Kasumi-1 (cell line): ENCODE results near the gene DUSP28.

Source experiments
- DNase-seq, 2 experiments: peaks; one replicate each; lab custom pipeline; 2025; lab: John Stamatoyannopoulos, UW

The DUSP28 gene

GRCh38 chr2:240585681-240586197, 25.6 kb downstream of the DUSP28 start:
- DNase-seq = no peak

DNA sequence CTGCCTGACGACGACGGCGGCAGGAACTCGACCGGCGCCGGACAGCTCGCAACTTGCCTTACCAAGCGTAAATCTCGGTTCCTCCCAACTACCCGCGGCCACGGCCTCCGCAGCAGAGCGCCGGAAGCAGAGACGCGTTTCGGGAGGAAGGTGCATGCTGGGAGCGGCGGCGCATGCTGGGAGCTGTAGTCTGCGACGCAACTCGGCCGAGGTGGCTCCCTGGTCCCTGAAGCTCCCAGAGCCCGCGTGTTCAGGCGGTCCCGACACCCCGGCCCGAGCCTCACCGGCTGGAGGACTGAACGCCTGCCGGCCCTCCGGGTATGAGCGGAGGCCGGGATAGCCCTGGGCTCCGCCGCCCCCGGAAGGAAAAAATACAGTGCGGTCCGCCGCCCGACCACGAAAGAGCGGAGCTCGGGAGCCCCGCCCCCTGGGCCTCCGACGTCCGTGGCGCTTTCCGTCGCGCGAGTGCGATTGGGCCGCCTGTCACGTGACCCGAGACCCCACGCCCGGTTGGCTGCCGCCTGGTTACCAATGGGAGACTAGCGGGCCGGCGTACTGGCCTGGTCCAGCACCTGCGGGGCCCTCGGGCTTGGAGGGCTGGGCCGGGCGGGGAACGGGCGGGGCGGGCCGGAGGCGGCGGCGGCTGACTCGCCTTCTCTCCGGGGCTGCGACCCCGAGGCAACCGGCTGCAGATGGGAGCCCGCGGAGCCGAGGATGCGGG, 26.2 kb downstream of the DUSP28 start, which contains the start of gene CAPN10:
CAPN10 (plus strand) TSS at position 537 of the 721 bp plus-strand sequence; CDS start at position 715, 178 bp downstream.
- peak; percentile 68 to 75 for DNase-seq

GRCh38 chr2:240586919-240587800, 27.0 kb downstream of the DUSP28 start:
- peak in 1 of 2 experiments; percentile 1 for DNase-seq

- no peak for DNase-seq
Measured at GRCh38 chr2:240588006-240588655, 28.0 kb downstream of the DUSP28 start.

GRCh38 chr2:240588669-240589068, 28.5 kb downstream of the DUSP28 start:
- DNase-seq = no peak

- no peak for DNase-seq
Measured at GRCh38 chr2:240589375-240589774, 29.2 kb downstream of the DUSP28 start.

GRCh38 chr2:240589850-240590525, 29.8 kb downstream of the DUSP28 start:
- DNase-seq = no peak

- DNase-seq = no peak
Measured at GRCh38 chr2:240590681-240591111, 30.5 kb downstream of the DUSP28 start.

DNA sequence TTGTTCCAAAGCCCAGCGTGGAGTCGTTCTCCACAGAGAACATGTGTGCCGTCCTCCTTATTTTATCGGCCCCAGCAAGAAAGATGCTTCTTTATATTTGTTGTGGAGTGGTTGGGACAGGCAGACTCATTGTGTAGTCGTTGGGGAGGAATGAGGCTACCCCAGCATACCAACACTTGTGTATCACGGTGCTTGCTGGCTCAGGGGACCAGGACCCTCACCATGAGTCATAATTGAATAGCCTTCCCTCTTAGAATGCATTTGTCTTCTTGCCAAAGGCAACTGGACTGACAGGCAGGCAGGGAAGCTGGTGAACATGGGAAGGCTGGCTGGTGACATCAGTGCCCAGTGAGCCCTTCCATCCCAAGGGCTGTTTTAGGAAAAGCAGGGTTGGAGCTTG, 31.1 kb downstream of the DUSP28 start:
- DNase-seq = no peak

DNA sequence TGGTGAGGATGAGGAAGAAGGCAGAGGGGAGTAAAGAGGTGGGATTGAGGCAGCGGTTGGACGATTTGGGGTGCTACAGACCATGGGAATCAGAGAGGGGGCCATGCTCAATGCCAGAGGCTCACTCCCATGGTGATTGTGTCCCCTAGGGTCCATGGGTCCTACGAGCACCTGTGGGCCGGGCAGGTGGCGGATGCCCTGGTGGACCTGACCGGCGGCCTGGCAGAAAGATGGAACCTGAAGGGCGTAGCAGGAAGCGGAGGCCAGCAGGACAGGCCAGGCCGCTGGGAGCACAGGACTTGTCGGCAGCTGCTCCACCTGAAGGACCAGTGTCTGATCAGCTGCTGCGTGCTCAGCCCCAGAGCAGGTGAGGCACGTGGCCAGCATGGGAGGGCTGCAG, 31.6 kb downstream of the DUSP28 start:
- no peak for DNase-seq

DNA sequence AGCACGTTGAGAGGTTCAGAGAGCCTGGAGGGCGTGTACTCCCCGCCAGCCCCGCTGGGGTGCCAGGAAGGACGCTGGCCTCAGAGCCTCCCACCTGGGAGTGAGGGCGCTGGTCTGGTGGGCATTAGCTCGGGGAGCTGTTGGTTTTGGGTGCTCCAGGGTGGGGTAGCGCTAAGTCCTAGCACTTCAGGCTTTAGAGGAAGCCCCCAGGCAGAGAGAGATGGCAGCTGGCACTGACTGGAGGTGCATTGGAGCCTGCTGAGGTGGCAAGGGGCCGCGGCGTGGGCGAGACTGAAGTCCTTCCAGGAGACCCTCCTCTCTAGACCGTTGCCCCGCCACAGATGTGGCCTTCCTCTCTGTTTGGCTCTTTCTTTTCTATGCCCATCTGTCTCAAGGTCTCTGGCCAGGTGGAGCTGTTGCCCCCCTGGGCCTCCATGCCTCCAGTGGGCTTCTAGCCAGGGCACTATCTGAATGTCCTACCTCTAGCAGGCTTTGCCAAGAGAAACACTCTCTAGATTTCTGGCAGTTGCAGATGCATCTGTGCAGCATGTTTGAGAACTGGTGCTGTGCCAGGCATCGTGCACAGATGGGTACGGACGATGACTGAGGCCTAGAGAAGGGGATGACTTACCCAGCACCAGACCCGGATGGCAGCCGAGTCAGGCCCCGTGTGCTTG, 33.0 kb downstream of the DUSP28 start:
- no peak for DNase-seq

DNA sequence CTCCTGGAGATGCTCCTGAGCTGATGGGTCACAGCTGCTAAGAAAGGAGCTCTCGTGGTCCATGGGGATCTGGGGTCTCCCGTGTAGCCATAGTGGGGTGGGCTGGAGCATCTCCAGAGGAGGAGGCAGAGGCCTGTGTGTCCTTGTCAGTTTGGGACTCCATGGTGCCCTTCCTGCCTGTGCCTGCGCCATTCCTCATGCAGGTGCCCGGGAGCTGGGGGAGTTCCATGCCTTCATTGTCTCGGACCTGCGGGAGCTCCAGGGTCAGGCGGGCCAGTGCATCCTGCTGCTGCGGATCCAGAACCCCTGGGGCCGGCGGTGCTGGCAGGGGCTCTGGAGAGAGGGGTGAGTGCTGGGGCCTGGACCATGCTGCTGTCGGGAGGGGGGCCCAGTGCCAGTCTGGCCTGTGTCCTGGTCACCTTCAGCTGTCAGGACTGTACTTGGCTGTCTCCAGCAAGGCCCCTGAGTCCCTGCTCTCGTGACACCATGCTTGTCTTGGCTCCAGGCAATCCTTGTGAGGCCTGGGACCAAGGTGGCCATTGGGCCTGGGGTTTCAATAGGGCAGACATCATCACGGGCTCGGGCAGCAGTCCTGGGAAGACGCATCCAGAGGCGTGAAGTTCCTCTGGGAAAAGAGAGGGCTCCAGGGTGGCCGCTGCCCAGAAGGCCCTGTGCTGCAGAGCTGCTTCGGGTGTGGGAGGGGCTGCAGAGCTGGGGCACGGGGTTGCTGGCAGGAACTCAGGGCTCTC, 33.7 kb downstream of the DUSP28 start:
- no peak for DNase-seq

- no peak for DNase-seq
Measured at GRCh38 chr2:240594511-240595380, 34.6 kb downstream of the DUSP28 start.

DNA sequence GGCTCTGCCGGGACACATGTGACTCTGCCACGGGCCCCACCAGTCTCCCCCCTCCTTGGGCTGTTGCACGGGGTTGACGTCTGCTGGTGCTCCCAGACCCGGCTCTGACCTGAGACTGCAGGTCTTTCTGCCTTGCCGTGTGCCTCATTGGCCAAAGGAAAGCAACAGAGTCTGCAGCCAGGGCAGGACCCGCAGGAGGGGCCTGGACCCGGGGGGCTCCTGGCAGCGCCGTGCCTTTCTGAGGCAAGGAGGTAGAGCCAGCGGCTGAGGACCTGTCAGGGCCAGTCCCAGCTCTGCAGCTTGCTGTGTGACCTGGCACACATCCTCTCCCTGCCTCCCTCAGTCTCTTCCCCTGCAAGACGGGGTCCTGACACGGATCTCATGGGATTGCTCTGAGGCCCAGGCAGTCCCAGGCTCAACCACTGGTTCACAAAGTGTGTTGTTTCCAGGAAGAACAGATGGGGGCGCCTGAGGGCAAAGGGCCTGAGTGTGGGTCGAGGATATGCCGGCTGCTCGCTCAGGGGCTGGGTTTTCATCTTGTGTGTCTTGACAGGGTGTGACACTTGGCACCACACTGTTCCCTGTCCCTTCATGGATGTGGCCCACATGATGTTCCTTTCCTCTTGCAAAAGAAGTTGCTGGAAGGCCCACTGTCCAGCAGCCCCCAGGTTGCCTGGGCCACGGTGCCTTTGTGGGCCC, 35.4 kb downstream of the DUSP28 start:
- DNase-seq = peak; percentile 13 to 22

- DNase-seq = no peak
Measured at GRCh38 chr2:240596080-240596460, 35.9 kb downstream of the DUSP28 start.

DNA sequence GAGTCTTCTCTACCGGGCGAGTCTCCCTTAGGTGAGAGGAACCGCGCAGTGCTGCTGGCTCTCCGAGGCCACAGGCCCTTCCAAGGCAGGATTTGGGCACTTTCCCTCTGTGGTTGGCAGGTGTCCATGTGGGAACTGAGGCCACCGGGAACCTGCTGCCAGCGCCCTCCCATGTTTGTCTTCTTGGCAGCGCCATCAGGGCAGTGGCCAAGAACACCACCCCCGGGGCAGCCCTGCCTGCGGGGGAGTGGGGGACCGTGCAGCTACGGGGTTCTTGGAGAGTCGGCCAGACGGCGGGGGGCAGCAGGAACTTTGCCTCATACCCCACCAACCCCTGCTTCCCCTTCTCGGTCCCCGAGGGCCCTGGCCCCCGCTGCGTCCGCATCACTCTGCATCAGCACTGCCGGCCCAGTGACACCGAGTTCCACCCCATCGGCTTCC, 36.4 kb downstream of the DUSP28 start:
- no peak for DNase-seq

GRCh38 chr2:240597054-240597418, 36.9 kb downstream of the DUSP28 start:
- no peak for DNase-seq

GRCh38 chr2:240597419-240598181, 37.4 kb downstream of the DUSP28 start:
- no peak for DNase-seq
